ENCODE data around the gene CDC27.

- TF ChIP-seq EZH2phosphoT487 (IDR thresholded peaks at IDR 0.05; ENCODE audit: borderline replicate concordance, low read depth, low read length) (no peak), CTCF (conservative IDR thresholded peaks at IDR 0.05; ENCODE audit: low read length) (no peak)
Measured at GRCh38 chr17:47223460-47223859, 34.4 kb upstream of the CDC27 start.

Measured in OCI-LY7 (cell line).